Neural cell (in vitro differentiated cells): ENCODE measurements around the gene FOLR2. TPM values are rescaled to one million over a fixed set of nuclear protein-coding genes. Genes with fewer than 3 reads are reported as not detected.

ENCODE experiments used
- H2AFZ ChIP-seq: fragments of 200-600, 300-800 bp; sonication (generic), shearing (Covaris generic); 2 replicates; pipeline ENCODE4 v1.6.0; 2014; ENCODE audit warnings: low read depth, mild to moderate bottlenecking, antibody characterized with exemption, low read length, moderate library complexity
- H3F3A ChIP-seq: fragments of 200-600 bp; shearing (Covaris generic); 2 replicates; pipeline ENCODE4 v1.6.1; 2016; ENCODE audit warnings: mild to moderate bottlenecking, moderate library complexity, mixed read lengths, antibody characterized with exemption, low read length; ENCODE audit not compliant: insufficient read depth, poor library complexity, severe bottlenecking
- H3K27ac ChIP-seq: fragments of 200-600, 300-800 bp; sonication (generic), shearing (Covaris generic); 2 replicates; pipeline ENCODE4 v1.5.1; 2014; ENCODE audit warnings: mild to moderate bottlenecking, low read length, moderate library complexity
- H3K27me3 ChIP-seq: fragments of 300-800, 200-600 bp; sonication (generic), shearing (Covaris generic); 2 replicates; pipeline ENCODE4 v1.6.0; 2014; ENCODE audit warnings: mild to moderate bottlenecking, low read depth, low read length, moderate library complexity; ENCODE audit not compliant: insufficient read depth
- H3K36me3 ChIP-seq: fragments of 300-800, 200-600 bp; sonication (generic), shearing (Covaris generic); 2 replicates; pipeline ENCODE4 v1.5.1; 2014; ENCODE audit warnings: mild to moderate bottlenecking, antibody characterized with exemption, low read length, moderate library complexity; ENCODE audit not compliant: insufficient read depth
- H3K4me2 ChIP-seq: fragments of 300-800, 200-600 bp; sonication (generic), shearing (Covaris generic); 2 replicates; pipeline ENCODE4 v1.6.0; 2014; ENCODE audit warnings: mild to moderate bottlenecking, low read length
- H3K4me3 ChIP-seq: fragments of 300-800, 200-600 bp; sonication (generic), shearing (Covaris generic); 2 replicates; pipeline ENCODE4 v1.5.1; 2014; ENCODE audit warnings: mild to moderate bottlenecking, low read length, moderate library complexity
- H3K79me2 ChIP-seq: fragments of 200-600 bp; shearing (Covaris generic); replicated peaks from 2 replicates; pipeline ENCODE4 v1.6.0; 2014; ENCODE audit warnings: mild to moderate bottlenecking, low read length, moderate library complexity; ENCODE audit not compliant: insufficient read depth
- H3K9ac ChIP-seq: fragments of 300-800, 200-600 bp; sonication (generic), shearing (Covaris generic); 2 replicates; pipeline ENCODE4 v1.6.1; 2016; ENCODE audit warnings: mild to moderate bottlenecking, low read length, mixed read lengths
- H3K9me2 ChIP-seq: fragments of 200-600 bp; shearing (Covaris generic); 2 replicates; pipeline ENCODE4 v1.6.1; 2016; ENCODE audit warnings: mild to moderate bottlenecking, low read length, mixed read lengths; ENCODE audit not compliant: insufficient read depth
- H3K9me3 ChIP-seq: fragments of 200-600, 300-800 bp; sonication (generic), shearing (Covaris generic); 2 replicates; pipeline ENCODE4 v1.6.1; 2016; ENCODE audit warnings: mild to moderate bottlenecking, mixed run types, low read length, moderate library complexity, mixed read lengths
- H4K20me1 ChIP-seq: fragments of 200-600 bp; shearing (Covaris generic); 2 replicates; pipeline ENCODE4 v1.6.1; 2016; ENCODE audit warnings: mild to moderate bottlenecking, mixed run types; ENCODE audit not compliant: insufficient read depth
- EP300 ChIP-seq: fragments of 450-650 bp; conservative IDR thresholded peaks from 2 replicates; pipeline ENCODE4 v1.6.1; 2014; ENCODE audit warnings: antibody characterized with exemption, mild to moderate bottlenecking, moderate library complexity; ENCODE audit not compliant: poor library complexity, severe bottlenecking
- EZH2 ChIP-seq: fragments of 200-600, 300-800 bp; shearing (Covaris generic), sonication (generic); IDR thresholded peaks from 2 replicates; pipeline ENCODE4 v1.6.1; 2014; ENCODE audit warnings: antibody characterized with exemption, low read length, borderline replicate concordance, mild to moderate bottlenecking; ENCODE audit not compliant: insufficient read depth, poor library complexity, severe bottlenecking
- MXI1 ChIP-seq: fragments of 450-650 bp; conservative IDR thresholded peaks from 2 replicates; pipeline ENCODE4 v1.6.1; 2014; ENCODE audit warnings: antibody characterized with exemption, mild to moderate bottlenecking; ENCODE audit not compliant: poor library complexity, severe bottlenecking
- POLR2AphosphoS5 ChIP-seq: IDR thresholded peaks from 2 replicates; pipeline ENCODE4 v1.6.1; 2012
- RAD21 ChIP-seq: fragments of 450-650 bp; conservative IDR thresholded peaks from 2 replicates; pipeline ENCODE4 v1.6.1; 2014; ENCODE audit warnings: antibody characterized with exemption, mild to moderate bottlenecking, moderate library complexity
- SMC3 ChIP-seq: fragments of 450-650 bp; conservative IDR thresholded peaks from 2 replicates; pipeline ENCODE4 v1.6.1; 2014; ENCODE audit warnings: antibody characterized with exemption, mild to moderate bottlenecking, moderate library complexity; ENCODE audit not compliant: poor library complexity
- TAF1 ChIP-seq: IDR thresholded peaks from 2 replicates; pipeline ENCODE4 v1.6.1; 2012; ENCODE audit warnings: low read depth
- polyA plus RNA-seq: library from polyadenylated mRNA; depleted of rRNA; stranded (reverse); fragments of >200 nt; gene quantifications from 2 replicates; pipeline ENCODE4 v1.2.3, GENCODE V29; 2014
- TF ChIP-seq, protein P1 (sequence below): IDR thresholded peaks from 2 replicates; pipeline ENCODE4 v1.6.1; 2012; ENCODE audit warnings: borderline replicate concordance
- TF ChIP-seq, protein P2 (sequence below): fragments of 450-650 bp; IDR thresholded peaks from 2 replicates; pipeline ENCODE4 v1.5.1; 2014; ENCODE audit warnings: antibody characterized with exemption, mild to moderate bottlenecking, moderate library complexity; ENCODE audit not compliant: poor library complexity, severe bottlenecking

The FOLR2 gene
- polyA plus RNA-seq, 1 donor from 2014 or later, result not detected

DNA sequence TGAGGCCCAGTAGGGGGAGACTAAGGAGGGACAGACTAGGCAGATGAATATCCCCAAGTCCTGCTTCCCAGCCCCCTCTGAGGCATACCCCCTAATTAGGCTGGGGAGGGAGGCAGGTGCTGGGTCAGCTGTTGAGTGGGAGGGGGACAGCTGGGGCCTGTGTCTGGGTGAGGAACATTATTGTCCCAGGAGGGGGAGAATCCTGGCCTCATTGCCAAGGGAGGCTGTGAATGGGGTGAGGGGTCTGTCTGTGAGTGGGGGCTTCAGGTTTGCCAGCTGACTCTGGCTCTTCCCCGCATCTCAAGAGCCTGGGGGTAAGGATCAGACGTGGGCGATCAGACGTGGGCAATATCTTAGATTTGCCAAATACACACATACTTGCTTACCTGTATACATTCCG lies 10.1 kb downstream of the FOLR2 start:
- no peaks in the 10 kb centered on the region for H4K20me1 ChIP-seq
- H3K4me2 ChIP-seq, result no peak overlapping the region
- H2AFZ ChIP-seq, result no peak overlapping the region
- H3K9me2 ChIP-seq, result no peaks in the 10 kb centered on the region
- no peaks in the 10 kb centered on the region for H3F3A ChIP-seq
- peaks cover 34% of the 10 kb centered on the region for H3K27me3 ChIP-seq
- peaks cover 13% of the 10 kb centered on the region for H3K79me2 ChIP-seq
- no peak overlapping the region for H3K4me3 ChIP-seq
- no peaks in the 10 kb centered on the region for H3K9me3 ChIP-seq
- TF ChIP-seq EP300, result no peak
- no peak for TF ChIP-seq POLR2AphosphoS5
- TF ChIP-seq SMC3, result no peak
- TF ChIP-seq, protein P1, sequence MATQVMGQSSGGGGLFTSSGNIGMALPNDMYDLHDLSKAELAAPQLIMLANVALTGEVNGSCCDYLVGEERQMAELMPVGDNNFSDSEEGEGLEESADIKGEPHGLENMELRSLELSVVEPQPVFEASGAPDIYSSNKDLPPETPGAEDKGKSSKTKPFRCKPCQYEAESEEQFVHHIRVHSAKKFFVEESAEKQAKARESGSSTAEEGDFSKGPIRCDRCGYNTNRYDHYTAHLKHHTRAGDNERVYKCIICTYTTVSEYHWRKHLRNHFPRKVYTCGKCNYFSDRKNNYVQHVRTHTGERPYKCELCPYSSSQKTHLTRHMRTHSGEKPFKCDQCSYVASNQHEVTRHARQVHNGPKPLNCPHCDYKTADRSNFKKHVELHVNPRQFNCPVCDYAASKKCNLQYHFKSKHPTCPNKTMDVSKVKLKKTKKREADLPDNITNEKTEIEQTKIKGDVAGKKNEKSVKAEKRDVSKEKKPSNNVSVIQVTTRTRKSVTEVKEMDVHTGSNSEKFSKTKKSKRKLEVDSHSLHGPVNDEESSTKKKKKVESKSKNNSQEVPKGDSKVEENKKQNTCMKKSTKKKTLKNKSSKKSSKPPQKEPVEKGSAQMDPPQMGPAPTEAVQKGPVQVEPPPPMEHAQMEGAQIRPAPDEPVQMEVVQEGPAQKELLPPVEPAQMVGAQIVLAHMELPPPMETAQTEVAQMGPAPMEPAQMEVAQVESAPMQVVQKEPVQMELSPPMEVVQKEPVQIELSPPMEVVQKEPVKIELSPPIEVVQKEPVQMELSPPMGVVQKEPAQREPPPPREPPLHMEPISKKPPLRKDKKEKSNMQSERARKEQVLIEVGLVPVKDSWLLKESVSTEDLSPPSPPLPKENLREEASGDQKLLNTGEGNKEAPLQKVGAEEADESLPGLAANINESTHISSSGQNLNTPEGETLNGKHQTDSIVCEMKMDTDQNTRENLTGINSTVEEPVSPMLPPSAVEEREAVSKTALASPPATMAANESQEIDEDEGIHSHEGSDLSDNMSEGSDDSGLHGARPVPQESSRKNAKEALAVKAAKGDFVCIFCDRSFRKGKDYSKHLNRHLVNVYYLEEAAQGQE, result no peak
- TF ChIP-seq, protein P2, sequence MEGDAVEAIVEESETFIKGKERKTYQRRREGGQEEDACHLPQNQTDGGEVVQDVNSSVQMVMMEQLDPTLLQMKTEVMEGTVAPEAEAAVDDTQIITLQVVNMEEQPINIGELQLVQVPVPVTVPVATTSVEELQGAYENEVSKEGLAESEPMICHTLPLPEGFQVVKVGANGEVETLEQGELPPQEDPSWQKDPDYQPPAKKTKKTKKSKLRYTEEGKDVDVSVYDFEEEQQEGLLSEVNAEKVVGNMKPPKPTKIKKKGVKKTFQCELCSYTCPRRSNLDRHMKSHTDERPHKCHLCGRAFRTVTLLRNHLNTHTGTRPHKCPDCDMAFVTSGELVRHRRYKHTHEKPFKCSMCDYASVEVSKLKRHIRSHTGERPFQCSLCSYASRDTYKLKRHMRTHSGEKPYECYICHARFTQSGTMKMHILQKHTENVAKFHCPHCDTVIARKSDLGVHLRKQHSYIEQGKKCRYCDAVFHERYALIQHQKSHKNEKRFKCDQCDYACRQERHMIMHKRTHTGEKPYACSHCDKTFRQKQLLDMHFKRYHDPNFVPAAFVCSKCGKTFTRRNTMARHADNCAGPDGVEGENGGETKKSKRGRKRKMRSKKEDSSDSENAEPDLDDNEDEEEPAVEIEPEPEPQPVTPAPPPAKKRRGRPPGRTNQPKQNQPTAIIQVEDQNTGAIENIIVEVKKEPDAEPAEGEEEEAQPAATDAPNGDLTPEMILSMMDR, result no peak
- no peak for TF ChIP-seq EZH2
- no peak for TF ChIP-seq TAF1
- TF ChIP-seq MXI1, result no peak
- no peak for TF ChIP-seq RAD21
- no peaks in the 10 kb centered on the region for H3K36me3 ChIP-seq
- H3K27ac ChIP-seq, result no peak overlapping the region
- H3K9ac ChIP-seq, result no peak overlapping the region

DNA sequence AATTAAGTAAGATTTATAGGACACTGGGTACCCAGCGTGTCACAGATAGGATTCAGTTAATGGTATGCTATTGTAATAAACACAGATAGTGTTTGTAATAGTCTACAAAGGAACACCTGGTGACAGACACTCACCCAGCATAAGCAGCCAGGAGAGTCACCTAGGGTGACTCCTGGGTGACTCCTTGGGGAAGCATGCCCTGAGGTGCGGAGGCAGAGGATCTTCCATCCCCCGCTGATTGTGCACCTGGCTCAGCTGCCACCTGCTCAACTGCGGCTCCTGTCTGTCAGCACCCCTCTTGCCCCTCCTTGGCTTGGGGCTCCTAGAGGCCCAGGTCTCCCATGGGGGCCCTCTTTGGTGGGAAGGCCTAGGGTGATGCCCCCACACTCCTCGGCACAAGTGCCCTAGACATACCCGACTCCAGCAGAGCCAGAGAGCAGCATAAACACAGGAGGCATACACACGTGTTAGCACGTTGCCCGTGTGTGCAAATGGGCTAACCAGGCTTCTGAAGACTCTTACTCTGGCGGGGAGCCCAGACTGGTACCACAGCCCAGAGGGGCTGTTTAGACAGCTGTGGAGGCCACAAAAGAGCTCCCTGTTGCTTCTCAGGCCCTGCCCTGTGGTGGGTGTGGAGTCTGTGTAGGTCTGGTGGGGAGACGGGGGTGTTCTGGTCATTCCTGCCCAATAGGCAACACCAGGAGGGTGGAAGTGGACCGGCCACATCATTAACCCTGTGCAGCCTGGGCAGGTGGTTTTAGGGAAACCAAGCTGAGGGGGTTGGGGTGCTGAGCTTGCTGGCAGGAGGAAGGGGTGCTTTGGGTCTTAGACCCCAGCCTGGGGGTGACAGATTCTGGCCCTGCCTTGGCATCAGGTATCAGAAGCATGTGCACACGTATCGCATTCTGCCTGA lies 11.0 kb downstream of the FOLR2 start:
- Histone ChIP-seq H2AFZ (no peak overlapping the region), H3K36me3 (no peaks in the 10 kb centered on the region), H3K9me3 (no peaks in the 10 kb centered on the region), H3K4me2 (no peak overlapping the region), H4K20me1 (no peaks in the 10 kb centered on the region), H3F3A (no peaks in the 10 kb centered on the region), H3K4me3 (no peak overlapping the region), H3K79me2 (peaks cover 13% of the 10 kb centered on the region), H3K27me3 (peaks cover 30% of the 10 kb centered on the region), H3K27ac (no peak overlapping the region), H3K9me2 (no peaks in the 10 kb centered on the region), H3K9ac (no peak overlapping the region)
- no peak for TF ChIP-seq TAF1
- TF ChIP-seq MXI1, result no peak
- TF ChIP-seq, protein P2, result no peak
- no peak for TF ChIP-seq RAD21
- TF ChIP-seq SMC3, result no peak
- no peak for TF ChIP-seq EP300
- TF ChIP-seq, protein P1, result no peak
- TF ChIP-seq POLR2AphosphoS5, result no peak
- no peak for TF ChIP-seq EZH2
